BE2C (cell line): ENCODE results near the gene IGLL5.

ENCODE experiments used
- DNase-seq: peaks from one replicate; pipeline ENCODE4 v3.0.0-alpha.2; 2020
- H3K27me3 ChIP-seq: fragments of 250-450 bp; sonication (Bioruptor Pico); 2 replicates; pipeline ENCODE4 v1.5.1; 2020; ENCODE audit warnings: mild to moderate bottlenecking
- H3K36me3 ChIP-seq: fragments of 250-450 bp; sonication (Bioruptor Pico); 2 replicates; pipeline ENCODE4 v1.5.1; 2020; ENCODE audit warnings: mild to moderate bottlenecking
- H3K4me1 ChIP-seq: fragments of 250-450 bp; sonication (Bioruptor Pico); 2 replicates; pipeline ENCODE4 v1.5.1; 2020
- H3K4me3 ChIP-seq: 2 replicates; pipeline ENCODE4 v1.5.1; 2011; ENCODE audit warnings: low read depth, low read length
- H3K9me3 ChIP-seq: fragments of 250-450 bp; sonication (Bioruptor Pico); 2 replicates; pipeline ENCODE4 v1.5.1; 2020
- TF ChIP-seq, protein P1 (sequence below): IDR thresholded peaks from 2 replicates; pipeline ENCODE4 v1.5.1; 2012; ENCODE audit warnings: mild to moderate bottlenecking, low read depth, low read length

The IGLL5 gene

GRCh38 chr22:22906907-22907550, 19.4 kb downstream of the IGLL5 start:
- no peaks in the 10 kb centered on the region for H3K36me3 ChIP-seq
- peaks cover 43% of the 10 kb centered on the region for H3K27me3 ChIP-seq
- TF ChIP-seq, protein P1, sequence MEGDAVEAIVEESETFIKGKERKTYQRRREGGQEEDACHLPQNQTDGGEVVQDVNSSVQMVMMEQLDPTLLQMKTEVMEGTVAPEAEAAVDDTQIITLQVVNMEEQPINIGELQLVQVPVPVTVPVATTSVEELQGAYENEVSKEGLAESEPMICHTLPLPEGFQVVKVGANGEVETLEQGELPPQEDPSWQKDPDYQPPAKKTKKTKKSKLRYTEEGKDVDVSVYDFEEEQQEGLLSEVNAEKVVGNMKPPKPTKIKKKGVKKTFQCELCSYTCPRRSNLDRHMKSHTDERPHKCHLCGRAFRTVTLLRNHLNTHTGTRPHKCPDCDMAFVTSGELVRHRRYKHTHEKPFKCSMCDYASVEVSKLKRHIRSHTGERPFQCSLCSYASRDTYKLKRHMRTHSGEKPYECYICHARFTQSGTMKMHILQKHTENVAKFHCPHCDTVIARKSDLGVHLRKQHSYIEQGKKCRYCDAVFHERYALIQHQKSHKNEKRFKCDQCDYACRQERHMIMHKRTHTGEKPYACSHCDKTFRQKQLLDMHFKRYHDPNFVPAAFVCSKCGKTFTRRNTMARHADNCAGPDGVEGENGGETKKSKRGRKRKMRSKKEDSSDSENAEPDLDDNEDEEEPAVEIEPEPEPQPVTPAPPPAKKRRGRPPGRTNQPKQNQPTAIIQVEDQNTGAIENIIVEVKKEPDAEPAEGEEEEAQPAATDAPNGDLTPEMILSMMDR, result no peak
- no peak for DNase-seq
- no peak overlapping the region for H3K4me3 ChIP-seq
- no peaks in the 10 kb centered on the region for H3K4me1 ChIP-seq
- no peaks in the 10 kb centered on the region for H3K9me3 ChIP-seq

DNA sequence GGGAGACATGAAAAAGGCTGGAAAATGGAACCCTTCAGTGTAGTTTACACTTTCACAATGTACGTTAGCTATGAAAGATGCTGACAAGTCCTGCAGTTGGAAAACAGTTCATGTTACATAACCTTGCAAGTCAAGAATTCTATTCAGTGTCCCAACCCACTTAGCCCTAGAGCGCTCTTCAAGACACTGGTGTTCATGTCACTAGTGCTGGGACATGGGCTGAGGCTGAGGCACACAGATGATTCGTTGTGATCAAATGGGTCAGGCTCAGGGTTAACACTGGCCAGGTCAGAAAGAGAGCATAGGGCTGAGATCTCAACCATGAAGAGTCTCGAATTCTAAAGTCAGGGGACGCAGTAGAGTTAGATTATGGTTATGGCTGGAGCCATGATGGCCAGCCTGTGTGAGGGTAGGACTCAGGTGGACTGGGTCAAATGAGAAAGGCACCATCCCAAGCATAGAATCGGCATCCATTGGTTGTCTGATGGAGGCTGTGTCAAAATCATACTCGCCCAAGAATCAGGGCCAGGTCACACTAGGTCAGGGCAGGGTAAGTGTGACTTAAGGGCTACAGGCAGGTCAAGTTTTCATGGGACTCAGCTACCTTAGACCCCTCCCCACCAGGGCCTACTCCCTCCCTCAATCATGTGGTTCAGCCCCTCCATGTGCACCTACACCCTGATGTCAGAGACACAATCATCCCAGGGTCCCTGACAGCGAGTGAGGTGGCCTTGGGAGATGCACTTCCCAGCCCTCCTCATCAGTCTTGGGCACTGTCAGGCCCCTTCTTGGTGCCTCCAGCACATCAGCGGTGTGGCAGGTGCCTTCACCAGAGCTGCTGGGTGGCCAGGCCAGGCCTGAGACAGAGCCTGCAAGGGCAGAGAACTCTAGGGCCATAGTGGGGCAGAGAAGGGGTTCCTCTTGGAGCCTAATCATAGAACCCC, 20.2 kb downstream of the IGLL5 start:
- H3K4me3 ChIP-seq, result no peak overlapping the region
- no peak for DNase-seq
- H3K4me1 ChIP-seq, result no peaks in the 10 kb centered on the region
- peaks cover 43% of the 10 kb centered on the region for H3K27me3 ChIP-seq
- no peaks in the 10 kb centered on the region for H3K36me3 ChIP-seq
- TF ChIP-seq, protein P1, result no peak
- H3K9me3 ChIP-seq, result no peaks in the 10 kb centered on the region

- TF ChIP-seq, protein P1, result no peak
- Histone ChIP-seq H3K36me3 (no peaks in the 10 kb centered on the region), H3K9me3 (no peaks in the 10 kb centered on the region), H3K4me3 (no peak overlapping the region), H3K4me1 (no peaks in the 10 kb centered on the region), H3K27me3 (peaks cover 38% of the 10 kb centered on the region)
- no peak for DNase-seq
These were observed 20.9 kb downstream of the IGLL5 start for GRCh38 chr22:22908495-22908861.

- no peaks in the 10 kb centered on the region for H3K9me3 ChIP-seq
- H3K4me1 ChIP-seq, result no peaks in the 10 kb centered on the region
- H3K27me3 ChIP-seq, result peaks cover 37% of the 10 kb centered on the region
- H3K4me3 ChIP-seq, result no peak overlapping the region
- H3K36me3 ChIP-seq, result no peaks in the 10 kb centered on the region; the same call in 1 of the 2 replicates
- no peak for DNase-seq
- TF ChIP-seq, protein P1, result no peak
These were observed 21.5 kb downstream of the IGLL5 start for GRCh38 chr22:22908941-22909604.

DNA sequence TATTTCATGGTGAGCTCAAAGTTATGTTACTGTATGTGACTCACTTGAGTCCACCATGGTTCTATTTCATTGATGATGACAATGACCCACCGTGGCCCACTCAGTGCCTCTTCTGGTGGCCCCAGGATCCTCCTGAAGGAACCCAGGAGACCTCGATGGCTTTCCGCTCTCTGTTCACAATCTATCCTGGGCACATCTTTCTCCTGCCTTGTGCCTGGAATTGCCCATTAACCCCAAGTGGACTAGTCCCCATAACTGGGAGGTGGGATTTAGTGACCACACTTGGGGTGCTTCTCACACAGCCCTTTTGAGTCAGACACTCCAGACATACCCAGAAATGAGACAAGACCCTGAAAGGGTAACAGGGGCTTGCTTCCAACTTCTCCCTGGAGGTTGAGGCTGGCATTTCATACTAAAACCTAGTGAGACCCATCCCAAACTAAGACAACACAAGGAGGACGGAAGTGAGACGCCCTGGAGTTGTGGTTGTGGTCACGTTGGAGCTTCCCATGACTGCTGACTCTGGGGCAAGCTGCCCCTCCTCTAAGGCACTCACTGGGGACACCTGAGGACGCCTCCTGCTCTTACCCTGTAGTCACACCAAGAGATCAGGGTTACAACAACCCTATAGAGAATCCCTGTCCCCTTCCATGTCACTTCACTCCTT, 22.1 kb downstream of the IGLL5 start:
- Histone ChIP-seq H3K4me3 (no peak overlapping the region), H3K36me3 (no peaks in the 10 kb centered on the region; the same call in 1 of the 2 replicates), H3K9me3 (no peaks in the 10 kb centered on the region), H3K27me3 (peaks cover 37% of the 10 kb centered on the region), H3K4me1 (no peaks in the 10 kb centered on the region)
- no peak for DNase-seq
- TF ChIP-seq, protein P1, result no peak
